Sigmoid colon (tissue), 4 donors: ENCODE measurements around the gene DHRS7B.

Experiments used
- POLR2A ChIP-seq, 2 donors: fragments of 450-650 bp; IDR thresholded peaks; one replicate each; pipeline ENCODE4 v1.6.1; 2016; ENCODE audit warnings: antibody characterized with exemption in 2 of 2, mild to moderate bottlenecking in 2 of 2, moderate library complexity in 2 of 2
- POLR2AphosphoS5 ChIP-seq, 4 donors: sonication (generic); formaldehyde crosslinking; IDR thresholded peaks; one replicate each; pipeline ENCODE4 v1.6.1; 2017; ENCODE audit warnings: antibody characterized with exemption in 4 of 4
- TF ChIP-seq, protein P1 (sequence below), 4 experiments: fragments of 450-650 bp in 3 of 4; fragments of 200-600 bp in 1 of 4; IDR thresholded peaks; one replicate each; pipeline ENCODE4 v1.5.1; 2016 to 2019; ENCODE audit warnings: antibody characterized with exemption in 4 of 4, mild to moderate bottlenecking in 3 of 4, moderate library complexity in 2 of 4

GRCh38 chr17:21119247-21119918 is 7.4 kb upstream of the DHRS7B start:
- TF ChIP-seq, protein P1, sequence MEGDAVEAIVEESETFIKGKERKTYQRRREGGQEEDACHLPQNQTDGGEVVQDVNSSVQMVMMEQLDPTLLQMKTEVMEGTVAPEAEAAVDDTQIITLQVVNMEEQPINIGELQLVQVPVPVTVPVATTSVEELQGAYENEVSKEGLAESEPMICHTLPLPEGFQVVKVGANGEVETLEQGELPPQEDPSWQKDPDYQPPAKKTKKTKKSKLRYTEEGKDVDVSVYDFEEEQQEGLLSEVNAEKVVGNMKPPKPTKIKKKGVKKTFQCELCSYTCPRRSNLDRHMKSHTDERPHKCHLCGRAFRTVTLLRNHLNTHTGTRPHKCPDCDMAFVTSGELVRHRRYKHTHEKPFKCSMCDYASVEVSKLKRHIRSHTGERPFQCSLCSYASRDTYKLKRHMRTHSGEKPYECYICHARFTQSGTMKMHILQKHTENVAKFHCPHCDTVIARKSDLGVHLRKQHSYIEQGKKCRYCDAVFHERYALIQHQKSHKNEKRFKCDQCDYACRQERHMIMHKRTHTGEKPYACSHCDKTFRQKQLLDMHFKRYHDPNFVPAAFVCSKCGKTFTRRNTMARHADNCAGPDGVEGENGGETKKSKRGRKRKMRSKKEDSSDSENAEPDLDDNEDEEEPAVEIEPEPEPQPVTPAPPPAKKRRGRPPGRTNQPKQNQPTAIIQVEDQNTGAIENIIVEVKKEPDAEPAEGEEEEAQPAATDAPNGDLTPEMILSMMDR (IDR thresholded peaks at IDR 0.05) = peak; percentile 74 to 82 (median 78)
- TF ChIP-seq POLR2AphosphoS5 (IDR thresholded peaks at IDR 0.05) (peak in 3 of 4 donors; percentile 52 to 72 (median 52)), POLR2A (IDR thresholded peaks at IDR 0.05) (no peak)
